NCI-H1417 treated with DMSO at 0.1 percent for 48 hours (cell line): Measurements from ENCODE around the gene BROX.
"Not testable (repeated sequence)": the region's sequence is repeated elsewhere in the genome, so short reads cannot be mapped to it uniquely, and the experiment has no call there.

Experiments
- DNase-seq: peaks from one replicate; lab custom pipeline; 2025; lab: John Stamatoyannopoulos, UW

Gene BROX

GRCh38 chr1:222732216-222733159 lies 20.1 kb downstream of the BROX start:
- DNase-seq = no peak

- no peak for DNase-seq
Observed at GRCh38 chr1:222734740-222735139, 22.4 kb downstream of the BROX start.

GRCh38 chr1:222736470-222736869 lies 24.1 kb downstream of the BROX start:
- no peak for DNase-seq

- DNase-seq = no peak
Observed at GRCh38 chr1:222736972-222737371, 24.6 kb downstream of the BROX start, which contains the start of gene FAM177B. Gene FAM177B, plus strand, starts transcription at chr1:222737202. Its CDS starts 9,344 bp downstream, at chr1:222746546.

GRCh38 chr1:222739465-222739864 lies 27.1 kb downstream of the BROX start:
- no peak for DNase-seq

GRCh38 chr1:222739929-222740328 lies 27.6 kb downstream of the BROX start:
- no peak for DNase-seq

- DNase-seq = not testable (repeated sequence)
Observed at GRCh38 chr1:222741630-222742457, 29.5 kb downstream of the BROX start.

GRCh38 chr1:222749927-222750326 lies 37.6 kb downstream of the BROX start:
- no peak for DNase-seq

GRCh38 chr1:222750651-222751050 lies 38.3 kb downstream of the BROX start:
- DNase-seq = no peak

GRCh38 chr1:222751255-222751654 lies 38.9 kb downstream of the BROX start:
- no peak for DNase-seq

GRCh38 chr1:222754366-222755139 lies 42.2 kb downstream of the BROX start:
- no peak for DNase-seq

GRCh38 chr1:222757646-222758268 lies 45.4 kb downstream of the BROX start:
- no peak for DNase-seq

- no peak for DNase-seq
Observed at GRCh38 chr1:222759451-222760035, 47.2 kb downstream of the BROX start.

GRCh38 chr1:222761083-222761482 lies 48.7 kb downstream of the BROX start:
- DNase-seq = no peak

- not testable (repeated sequence) for DNase-seq
Observed at GRCh38 chr1:222762178-222762577, 49.8 kb downstream of the BROX start.

GRCh38 chr1:222767152-222767571 lies 54.8 kb downstream of the BROX start:
- DNase-seq = no peak

GRCh38 chr1:222768592-222768991 lies 56.2 kb downstream of the BROX start:
- no peak for DNase-seq

- no peak for DNase-seq
Observed at GRCh38 chr1:222769181-222769580, 56.8 kb downstream of the BROX start.

GRCh38 chr1:222769971-222770620 lies 57.7 kb downstream of the BROX start:
- DNase-seq = no peak

- no peak for DNase-seq
Observed at GRCh38 chr1:222772996-222773379, 60.6 kb downstream of the BROX start.

GRCh38 chr1:222777463-222777862 lies 65.1 kb downstream of the BROX start:
- no peak for DNase-seq
